OCI-LY7 (cell line): ENCODE measurements around the gene FAM204A. TPM values are rescaled to one million over a fixed set of nuclear protein-coding genes. Genes with fewer than 3 reads are reported as not detected.

ENCODE experiments used
- BruUV-seq: library from RNA; stranded (reverse); fragments of 400-500 nt; replicated peaks from 2 replicates; lab custom pipeline; 2021; lab: Mats Ljungman, UMichigan
- CTCF ChIA-PET: fragments of 300-600 bp; sonication (Branson Sonifier 250); formaldehyde crosslinking; loops from one replicate; lab custom pipeline; 2022; ENCODE audit warnings: antibody characterized with exemption; ENCODE audit not compliant: unreplicated experiment; lab: Charles Lee
- POLR2A ChIA-PET: fragments of 300-600 bp; sonication (Branson Sonifier 250); formaldehyde crosslinking; loops from one replicate; lab custom pipeline; 2022; ENCODE audit warnings: antibody characterized with exemption; lab: Charles Lee
- DNase-seq: peaks from one replicate; pipeline ENCODE4 v3.0.0-alpha.2; 2015; ENCODE audit warnings: low spot score
- H2AFZ ChIP-seq: fragments of 200-600 bp; sonication (generic), shearing (Covaris generic); 2 replicates; pipeline ENCODE4 v1.6.1; 2014; ENCODE audit warnings: mild to moderate bottlenecking, antibody characterized with exemption, low read length, moderate library complexity
- H3K27ac ChIP-seq: fragments of 200-600 bp; sonication (generic); 2 replicates; pipeline ENCODE4 v1.5.1; 2014; ENCODE audit warnings: mixed run types, low read depth, mild to moderate bottlenecking, moderate library complexity, low read length, inconsistent platforms; ENCODE audit not compliant: poor library complexity, severe bottlenecking
- H3K36me3 ChIP-seq: fragments of 200-600 bp; sonication (generic); 2 replicates; pipeline ENCODE4 v1.6.1; 2014; ENCODE audit warnings: mild to moderate bottlenecking, antibody characterized with exemption, low read length, moderate library complexity, mixed read lengths; ENCODE audit not compliant: insufficient read depth
- H3K4me1 ChIP-seq: fragments of 200-600 bp; sonication (generic); 2 replicates; pipeline ENCODE4 v1.5.1; 2014; ENCODE audit warnings: mild to moderate bottlenecking, low read length; ENCODE audit not compliant: insufficient read depth, poor library complexity, severe bottlenecking
- H3K4me2 ChIP-seq: fragments of 200-600 bp; sonication (generic); 2 replicates; pipeline ENCODE4 v1.6.1; 2014; ENCODE audit warnings: mild to moderate bottlenecking, low read length
- H3K4me3 ChIP-seq: fragments of 200-600 bp; sonication (generic); 2 replicates; pipeline ENCODE4 v1.5.1; 2014; ENCODE audit warnings: mild to moderate bottlenecking, low read depth, low read length; ENCODE audit not compliant: poor library complexity, severe bottlenecking
- H3K79me2 ChIP-seq: fragments of 200-600 bp; sonication (generic); 2 replicates; pipeline ENCODE4 v1.6.1; 2016; ENCODE audit warnings: low read depth, mild to moderate bottlenecking, low read length, moderate library complexity, mixed read lengths; ENCODE audit not compliant: insufficient read depth
- H3K9me2 ChIP-seq: fragments of 200-600 bp; sonication (generic); 2 replicates; pipeline ENCODE4 v1.6.1; 2016; ENCODE audit warnings: mild to moderate bottlenecking, low read length, mixed read lengths; ENCODE audit not compliant: insufficient read depth
- H3K9me3 ChIP-seq: fragments of 200-600 bp; sonication (generic); 2 replicates; pipeline ENCODE4 v1.6.1; 2014; ENCODE audit warnings: mild to moderate bottlenecking, mixed run types, low read length, mixed read lengths
- H4K20me1 ChIP-seq: fragments of 200-600 bp; sonication (generic); 2 replicates; pipeline ENCODE4 v1.6.1; 2014; ENCODE audit warnings: mild to moderate bottlenecking, antibody characterized with exemption, low read length, moderate library complexity, mixed read lengths; ENCODE audit not compliant: insufficient read depth
- EZH2phosphoT487 ChIP-seq: fragments of 200-600 bp; sonication (generic); IDR thresholded peaks from 2 replicates; pipeline ENCODE4 v1.6.1; 2018; ENCODE audit warnings: low read depth, borderline replicate concordance, mild to moderate bottlenecking, mixed run types, antibody characterized with exemption, low read length, moderate library complexity, mixed read lengths
- intact Hi-C: fragments of 100-400 bp; cut with micrococcal nuclease; formaldehyde crosslinking; loops from one replicate; pipeline ENCODE4 v1.10.0; 2022; ENCODE audit not compliant: unreplicated experiment
- total RNA-seq, 2 experiments: library from RNA; depleted of rRNA in 1 of 2; stranded (reverse); fragments of >200 nt in 1 of 2; shearing (Covaris generic) in 1 of 2; gene quantifications; 2 replicates each; pipeline ENCODE4 v1.2.3, GENCODE V29; 2014 to 2022
- TF ChIP-seq, protein P1 (sequence below): fragments of 200-600 bp; sonication (generic); conservative IDR thresholded peaks from 2 replicates; pipeline ENCODE4 v1.5.1; 2014; ENCODE audit warnings: mild to moderate bottlenecking, antibody characterized with exemption, low read length, moderate library complexity, mixed read lengths

FAM204A gene
- total RNA-seq, 2 experiments from 2014 or later, result 32.4 to 44.9 TPM

DNA sequence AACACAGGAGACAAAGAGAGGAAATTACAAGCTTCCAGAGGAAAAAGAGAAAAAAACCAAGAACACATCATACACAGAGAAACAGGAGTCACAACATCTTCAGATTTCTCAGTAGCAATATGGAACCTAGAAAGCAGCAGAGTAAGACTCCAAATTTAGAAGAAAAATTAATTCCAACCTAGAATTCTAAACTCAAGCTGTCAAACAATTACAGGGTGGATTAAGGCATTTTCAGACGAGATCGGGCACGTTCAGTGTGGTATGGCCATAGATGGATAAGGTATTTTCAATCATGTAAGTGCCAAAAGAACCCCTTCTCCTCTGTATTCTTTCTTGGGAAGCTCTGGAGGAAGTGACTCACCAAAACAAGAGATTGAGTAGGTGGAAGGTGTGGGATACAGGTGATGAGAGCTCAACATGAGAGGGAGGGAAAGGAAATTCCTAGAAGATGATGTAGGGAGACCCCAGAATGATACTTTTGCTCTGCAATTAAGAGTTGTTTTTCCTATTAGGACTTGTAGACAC is 51.6 kb downstream of the FAM204A start:
- CTCF ChIA-PET, result no interaction called here
- BruUV-seq, result no TSS peak
- DNase-seq, result no peak
- H3K36me3 ChIP-seq, result no peaks in the 10 kb centered on the region
- H4K20me1 ChIP-seq, result no peaks in the 10 kb centered on the region
- H3K9me2 ChIP-seq, result no peaks in the 10 kb centered on the region
- intact Hi-C loops, result no loop called here
- TF ChIP-seq, protein P1, sequence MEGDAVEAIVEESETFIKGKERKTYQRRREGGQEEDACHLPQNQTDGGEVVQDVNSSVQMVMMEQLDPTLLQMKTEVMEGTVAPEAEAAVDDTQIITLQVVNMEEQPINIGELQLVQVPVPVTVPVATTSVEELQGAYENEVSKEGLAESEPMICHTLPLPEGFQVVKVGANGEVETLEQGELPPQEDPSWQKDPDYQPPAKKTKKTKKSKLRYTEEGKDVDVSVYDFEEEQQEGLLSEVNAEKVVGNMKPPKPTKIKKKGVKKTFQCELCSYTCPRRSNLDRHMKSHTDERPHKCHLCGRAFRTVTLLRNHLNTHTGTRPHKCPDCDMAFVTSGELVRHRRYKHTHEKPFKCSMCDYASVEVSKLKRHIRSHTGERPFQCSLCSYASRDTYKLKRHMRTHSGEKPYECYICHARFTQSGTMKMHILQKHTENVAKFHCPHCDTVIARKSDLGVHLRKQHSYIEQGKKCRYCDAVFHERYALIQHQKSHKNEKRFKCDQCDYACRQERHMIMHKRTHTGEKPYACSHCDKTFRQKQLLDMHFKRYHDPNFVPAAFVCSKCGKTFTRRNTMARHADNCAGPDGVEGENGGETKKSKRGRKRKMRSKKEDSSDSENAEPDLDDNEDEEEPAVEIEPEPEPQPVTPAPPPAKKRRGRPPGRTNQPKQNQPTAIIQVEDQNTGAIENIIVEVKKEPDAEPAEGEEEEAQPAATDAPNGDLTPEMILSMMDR, result no peak
- TF ChIP-seq EZH2phosphoT487, result no peak
- no peaks in the 10 kb centered on the region for H3K9me3 ChIP-seq
- H3K79me2 ChIP-seq, result no peaks in the 10 kb centered on the region
- no peaks in the 10 kb centered on the region for H3K4me1 ChIP-seq
- H3K4me2 ChIP-seq, result no peak overlapping the region
- POLR2A ChIA-PET, result no interaction called here
- H3K4me3 ChIP-seq, result no peak overlapping the region
- no peak overlapping the region for H3K27ac ChIP-seq
- no peak overlapping the region for H2AFZ ChIP-seq

DNA sequence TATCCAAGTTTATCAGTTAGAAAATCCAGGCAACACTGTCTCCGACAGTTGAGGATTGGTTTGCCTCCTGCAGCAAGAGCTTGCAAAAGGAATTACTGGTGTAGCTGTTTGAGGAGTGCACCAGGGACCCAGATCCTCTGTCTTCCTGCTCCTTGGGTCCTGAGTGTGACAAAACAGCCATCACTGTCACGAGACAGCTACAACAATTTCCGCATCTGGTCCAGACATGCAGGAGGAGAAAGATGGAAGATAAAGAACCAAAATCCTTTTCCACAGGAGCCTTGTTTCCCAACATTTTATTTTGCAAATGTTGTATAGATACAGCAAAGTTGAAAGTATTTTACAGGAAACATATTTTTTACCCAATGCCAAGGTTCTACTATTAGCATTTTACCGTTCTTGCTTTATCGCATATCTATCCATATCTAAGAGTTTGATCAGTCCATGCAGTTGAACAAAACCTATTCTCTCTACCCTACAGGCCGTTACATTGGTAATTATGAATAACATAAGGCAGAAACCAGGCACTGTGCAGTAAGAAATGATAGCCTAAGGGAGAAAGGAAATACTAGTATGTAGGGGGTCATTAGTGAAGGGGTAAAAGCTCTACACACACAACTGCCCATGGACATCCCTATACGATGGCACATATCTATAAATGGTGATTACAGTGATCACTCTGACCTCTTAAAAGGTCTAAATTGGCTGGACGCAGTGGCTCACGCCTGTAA is 54.9 kb downstream of the FAM204A start:
- no peak overlapping the region for H3K4me3 ChIP-seq
- H3K79me2 ChIP-seq, result no peaks in the 10 kb centered on the region
- H3K9me3 ChIP-seq, result no peaks in the 10 kb centered on the region
- CTCF ChIA-PET, result no interaction called here
- no peaks in the 10 kb centered on the region for H3K36me3 ChIP-seq
- H3K9me2 ChIP-seq, result no peaks in the 10 kb centered on the region
- no peaks in the 10 kb centered on the region for H4K20me1 ChIP-seq
- no peak for TF ChIP-seq EZH2phosphoT487
- TF ChIP-seq, protein P1, result no peak
- no peak overlapping the region for H3K27ac ChIP-seq
- H3K4me1 ChIP-seq, result no peaks in the 10 kb centered on the region
- intact Hi-C loops, result no loop called here
- POLR2A ChIA-PET, result no interaction called here
- no peak for DNase-seq
- no peak overlapping the region for H3K4me2 ChIP-seq
- no peak overlapping the region for H2AFZ ChIP-seq
- BruUV-seq, result no TSS peak
